GM11168 (cell line): Measurements from ENCODE around the gene RGS17.
"Not testable (repeated sequence)": the region's sequence is repeated elsewhere in the genome, so short reads cannot be mapped to it uniquely, and the experiment has no call there.

ENCODE experiments used
- in situ Hi-C: fragments of 300-500 bp; cut with MboI; formaldehyde crosslinking; loops from one replicate; pipeline ENCODE4 v1.12.0; 2022; ENCODE audit warnings: low sequenced_read_pairs; ENCODE audit not compliant: unreplicated experiment

RGS17 gene

DNA sequence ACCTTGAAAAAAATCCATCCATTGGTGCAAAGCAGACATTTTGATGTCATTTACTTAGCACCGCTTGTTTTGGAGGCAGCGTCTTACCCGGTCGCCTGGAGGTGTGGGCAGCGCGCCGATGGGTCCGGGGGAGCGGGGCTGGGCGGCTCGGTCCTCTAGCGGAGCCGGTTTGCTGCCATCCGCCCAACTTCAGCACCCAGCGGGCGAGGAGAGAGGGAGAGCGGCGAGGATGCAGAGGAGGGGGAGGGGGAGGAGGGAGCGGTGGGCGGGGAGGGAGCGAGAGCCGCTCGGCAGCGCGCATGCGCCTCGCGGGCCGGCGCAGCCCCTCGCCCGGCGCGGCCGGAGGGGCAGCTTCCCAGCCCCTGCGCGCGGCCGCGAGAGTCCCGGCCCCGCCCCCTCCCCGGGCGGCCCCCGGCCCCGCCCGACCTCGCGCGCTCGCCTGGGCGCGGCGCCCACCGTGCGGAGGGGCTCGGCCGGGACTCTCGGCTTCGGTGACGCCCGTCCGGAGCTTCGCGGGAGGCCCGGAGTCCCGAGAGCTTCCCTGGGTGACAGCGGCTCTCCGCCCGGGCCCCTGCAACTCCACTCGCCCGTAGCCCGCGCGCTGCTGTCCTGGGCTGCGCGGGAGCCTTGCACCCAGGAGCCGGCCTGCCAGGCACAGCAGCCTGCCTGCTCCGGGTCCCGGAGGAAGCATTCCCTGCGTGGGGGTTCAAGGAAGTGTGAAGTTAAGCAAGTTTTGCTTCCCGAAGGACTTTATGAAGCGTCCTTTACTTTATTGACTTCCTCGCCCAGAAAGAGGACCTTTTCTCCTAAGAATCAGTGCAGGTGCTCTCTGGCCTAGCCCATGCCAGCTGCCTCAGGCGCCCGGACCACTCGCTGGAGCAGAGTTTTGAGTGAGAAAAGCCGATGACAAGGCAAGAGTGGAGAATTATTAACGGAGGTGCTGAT lies at the start of gene RGS17:
Gene RGS17, minus strand, starts transcription at position 246 of the 945 bp plus-strand sequence. CDS start 87,264 bp downstream, outside the sequence.
- in situ Hi-C loops = no loop called here

- in situ Hi-C loops = no loop called here
Observed at GRCh38 chr6:153172815-153173214, 41.7 kb upstream of the RGS17 start.

GRCh38 chr6:153170511-153170910 lies 39.4 kb upstream of the RGS17 start:
- in situ Hi-C loops = no loop called here

GRCh38 chr6:153167907-153168306 lies 36.8 kb upstream of the RGS17 start:
- in situ Hi-C loops = no loop called here

GRCh38 chr6:153167061-153167891 lies 36.2 kb upstream of the RGS17 start:
- in situ Hi-C loops = no loop called here

- in situ Hi-C loops = no loop called here
Observed at GRCh38 chr6:153162646-153163045, 31.6 kb upstream of the RGS17 start.

DNA sequence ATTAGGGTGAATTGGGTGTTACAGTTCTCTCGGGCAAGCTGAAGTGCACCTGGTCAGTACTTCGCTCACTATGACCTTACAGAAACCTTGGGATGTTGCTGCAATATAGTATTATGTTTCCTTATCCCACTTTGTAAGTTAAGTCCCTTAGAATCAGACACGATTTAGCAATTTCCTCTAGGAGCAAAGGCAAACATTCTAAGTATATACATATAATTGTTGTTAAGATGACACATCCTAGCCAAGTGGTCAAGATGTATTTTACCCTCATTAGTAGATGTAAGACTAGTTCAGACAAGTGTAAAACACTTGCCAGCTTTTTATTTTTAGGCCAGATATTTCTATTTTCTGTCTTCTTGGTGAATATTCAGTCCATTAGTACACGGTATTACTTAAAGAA lies 31.1 kb upstream of the RGS17 start:
- in situ Hi-C loops = no loop called here

GRCh38 chr6:153160221-153160620 lies 29.1 kb upstream of the RGS17 start:
- in situ Hi-C loops = no loop called here

- in situ Hi-C loops = no loop called here
Observed at GRCh38 chr6:153150752-153151440, 19.8 kb upstream of the RGS17 start.

GRCh38 chr6:153150371-153150751 lies 19.3 kb upstream of the RGS17 start:
- in situ Hi-C loops = no loop called here

DNA sequence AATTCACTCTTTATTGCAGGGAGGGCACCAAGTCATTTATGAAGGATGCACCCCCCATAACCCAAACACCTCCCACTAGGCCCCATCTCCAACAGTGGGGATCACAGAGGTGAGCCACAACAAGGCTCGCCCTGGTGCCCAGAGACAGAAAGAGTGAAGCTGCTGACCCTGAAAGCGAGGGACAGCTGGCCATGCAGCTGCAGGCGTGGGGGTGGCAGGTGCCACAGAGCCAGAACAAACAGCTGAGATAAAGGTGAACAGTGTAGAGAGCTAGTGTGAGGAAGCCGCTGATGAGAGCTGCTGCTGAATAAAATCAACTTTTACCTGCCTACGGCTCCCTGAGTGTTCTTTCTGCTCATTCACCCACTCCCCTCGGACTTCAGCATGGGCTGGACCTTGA lies 18.8 kb upstream of the RGS17 start:
- in situ Hi-C loops = no loop called here

- in situ Hi-C loops = no loop called here
Observed at GRCh38 chr6:153146413-153146812, 15.3 kb upstream of the RGS17 start.

- in situ Hi-C loops = no loop called here
Observed at GRCh38 chr6:153145591-153145990, 14.5 kb upstream of the RGS17 start.

DNA sequence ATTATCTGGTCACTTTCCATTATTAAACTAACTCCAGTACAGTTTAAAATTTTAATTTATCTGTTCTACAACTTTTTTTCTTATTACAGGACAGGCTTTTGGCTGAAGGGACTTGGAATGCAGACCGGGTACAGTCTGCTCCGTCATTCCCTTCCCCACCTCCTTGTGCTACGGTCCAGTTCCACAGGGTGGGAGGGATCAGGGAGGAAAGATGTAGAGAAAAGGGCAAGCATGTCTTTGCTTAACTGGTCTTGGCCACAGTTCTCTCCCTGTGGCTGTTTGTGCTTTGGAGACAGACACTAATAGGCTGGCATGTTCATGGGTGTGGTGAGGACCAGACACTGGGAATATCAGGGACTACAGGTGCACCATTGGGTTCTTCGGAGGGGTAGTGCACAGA lies 12.1 kb upstream of the RGS17 start:
- in situ Hi-C loops = no loop called here

GRCh38 chr6:153140299-153140698 lies 9.2 kb upstream of the RGS17 start:
- in situ Hi-C loops = no loop called here

DNA sequence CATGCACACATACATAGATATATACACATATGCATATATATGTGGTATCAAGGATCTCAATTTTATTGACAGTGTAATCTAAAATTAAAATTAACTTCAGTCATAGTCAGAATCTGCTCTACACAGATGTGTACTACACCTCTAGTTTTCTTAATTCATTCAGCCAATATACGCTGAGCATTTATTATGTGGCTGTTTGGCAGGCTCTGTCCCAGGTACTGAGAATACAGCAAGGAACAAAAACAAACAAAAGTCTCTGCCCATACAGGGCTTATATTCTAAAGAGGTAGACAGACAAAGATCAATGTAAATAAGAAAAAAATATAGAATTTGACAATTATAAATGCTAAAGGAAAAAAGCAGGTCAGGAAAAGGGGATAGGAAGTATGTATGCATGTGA lies 7.8 kb upstream of the RGS17 start:
- in situ Hi-C loops = no loop called here

DNA sequence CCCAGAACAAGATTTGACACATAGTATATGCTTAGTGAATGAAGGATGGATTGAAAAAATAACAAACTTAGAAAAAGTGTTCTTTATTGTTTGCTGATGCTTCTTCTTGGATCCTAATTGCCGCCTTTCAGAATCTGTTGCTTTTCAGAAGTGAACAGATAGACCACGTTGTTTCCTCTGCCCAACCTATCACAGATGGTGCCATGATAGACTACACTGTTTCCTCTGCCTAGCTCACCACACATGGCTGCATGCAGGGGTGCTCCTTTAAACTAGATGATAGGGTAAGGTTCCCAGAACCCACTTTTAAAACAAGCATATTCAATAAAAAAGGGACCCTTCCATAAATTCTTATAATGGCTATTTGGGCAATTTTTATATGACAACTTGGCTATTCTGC lies 4.6 kb upstream of the RGS17 start:
- in situ Hi-C loops = no loop called here

GRCh38 chr6:153133667-153134066 lies 2.6 kb upstream of the RGS17 start:
- in situ Hi-C loops = not testable (repeated sequence)

GRCh38 chr6:153130515-153131036 lies 506 bp downstream of the RGS17 start:
- in situ Hi-C loops = no loop called here

DNA sequence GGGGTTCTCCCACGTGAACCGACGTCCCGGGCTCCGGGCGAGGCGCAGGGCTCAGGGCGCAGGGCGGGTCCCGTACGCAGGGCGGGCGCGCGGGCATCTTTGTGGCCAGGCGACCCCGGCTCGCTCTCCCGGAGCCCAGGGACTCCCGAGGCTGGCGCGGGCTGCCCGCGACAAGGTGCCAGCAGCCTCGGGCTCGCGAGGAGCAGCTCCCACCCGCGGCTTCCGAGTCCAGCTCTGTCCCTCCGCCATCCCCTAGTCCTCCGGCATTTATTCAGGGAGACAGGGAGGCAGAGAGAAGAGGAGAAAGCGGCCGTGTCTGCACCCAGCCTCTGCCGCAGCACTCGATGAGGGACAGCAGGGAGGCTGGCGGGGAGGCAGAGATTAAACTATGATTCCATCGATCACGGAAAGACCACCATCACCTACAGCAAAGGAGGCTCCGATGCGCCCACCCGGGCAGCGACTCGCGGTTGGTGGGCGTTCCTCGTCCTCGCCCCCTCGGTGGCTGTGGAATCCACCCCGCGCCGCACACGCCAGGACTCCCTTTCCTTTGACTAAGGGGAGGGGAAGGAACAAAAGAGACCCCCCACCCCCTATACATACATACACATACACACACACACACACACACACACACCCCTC lies 1.1 kb downstream of the RGS17 start:
- in situ Hi-C loops = no loop called here
